GM19193 (cell line): ENCODE measurements around the gene CCN2.

Experiments
- POLR2A ChIP-seq: IDR thresholded peaks from 4 replicates; pipeline ENCODE4 v1.6.1; 2011; ENCODE audit not compliant: insufficient read depth, insufficient read length; ENCODE audit errors: extremely low read depth

Gene CCN2

DNA sequence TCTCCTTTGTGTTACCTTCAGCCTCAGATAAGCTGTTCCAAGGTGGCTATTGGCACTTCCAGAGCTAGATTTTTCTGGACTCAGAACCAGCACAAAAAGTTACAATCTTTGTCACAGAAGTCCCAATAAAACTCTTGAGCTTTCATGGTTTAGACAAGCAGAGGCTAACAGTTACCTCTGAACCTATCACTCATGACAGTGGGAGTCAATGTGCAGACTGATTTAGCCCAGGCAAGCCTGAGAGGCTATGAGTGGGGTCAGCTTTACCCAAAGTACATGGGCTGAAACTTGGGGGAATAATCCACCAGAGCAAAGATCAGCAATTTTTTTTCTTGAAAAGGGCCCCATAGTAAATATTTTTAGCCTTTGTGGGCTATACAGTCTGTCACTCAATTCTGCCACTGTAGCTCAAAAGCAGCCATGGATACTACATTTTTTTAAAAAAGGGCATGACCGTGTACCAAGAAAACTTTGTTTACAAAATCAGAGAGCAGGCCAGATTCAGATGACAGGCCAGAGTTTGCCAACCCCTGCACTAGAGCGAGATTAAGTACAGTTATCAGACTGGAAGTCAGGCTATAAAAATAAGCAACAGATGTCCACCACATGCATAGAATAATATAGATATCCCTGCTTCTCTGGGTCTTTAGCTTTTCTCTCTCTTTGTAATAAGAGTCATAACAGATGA, 20.0 kb downstream of the CCN2 start:
- no peak for TF ChIP-seq POLR2A

DNA sequence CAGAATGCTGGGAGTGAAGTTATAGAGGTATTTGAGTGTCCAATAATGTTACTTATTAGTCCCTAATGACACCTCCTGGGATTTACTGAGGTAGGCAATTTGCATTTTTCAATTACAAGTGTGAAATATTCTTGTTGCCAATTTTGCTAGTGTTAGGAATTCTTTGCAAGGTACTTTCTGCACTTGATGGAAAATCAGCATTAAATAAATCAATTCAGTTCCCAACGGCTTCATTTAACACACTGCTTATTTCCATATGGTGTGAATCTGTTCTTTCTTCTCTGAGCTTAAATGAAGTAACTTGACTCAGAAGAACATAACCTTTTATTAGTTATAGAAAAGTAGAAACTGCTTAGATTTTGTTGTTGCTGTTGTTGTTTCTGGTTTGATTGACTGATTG, 21.2 kb downstream of the CCN2 start:
- TF ChIP-seq POLR2A, result no peak

DNA sequence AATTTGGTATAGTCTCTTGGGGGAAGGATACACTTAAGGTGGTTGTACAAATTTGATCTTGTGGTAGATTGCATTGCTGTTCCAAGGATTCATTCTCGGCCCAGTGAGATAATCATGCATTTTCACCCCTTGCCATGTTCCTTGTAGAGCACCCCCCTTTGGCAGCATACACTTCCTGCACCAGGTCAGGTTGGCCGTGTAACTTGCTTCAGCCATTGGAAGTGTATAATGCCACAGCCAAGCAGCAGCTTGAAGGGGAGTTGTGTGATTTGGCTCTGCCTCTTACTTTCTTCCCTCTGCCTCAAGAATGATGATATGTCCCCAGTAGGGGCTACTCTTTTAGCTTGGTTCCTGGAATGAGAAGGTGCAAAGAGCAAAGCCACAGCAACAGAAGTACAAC, 21.9 kb downstream of the CCN2 start:
- no peak for TF ChIP-seq POLR2A

DNA sequence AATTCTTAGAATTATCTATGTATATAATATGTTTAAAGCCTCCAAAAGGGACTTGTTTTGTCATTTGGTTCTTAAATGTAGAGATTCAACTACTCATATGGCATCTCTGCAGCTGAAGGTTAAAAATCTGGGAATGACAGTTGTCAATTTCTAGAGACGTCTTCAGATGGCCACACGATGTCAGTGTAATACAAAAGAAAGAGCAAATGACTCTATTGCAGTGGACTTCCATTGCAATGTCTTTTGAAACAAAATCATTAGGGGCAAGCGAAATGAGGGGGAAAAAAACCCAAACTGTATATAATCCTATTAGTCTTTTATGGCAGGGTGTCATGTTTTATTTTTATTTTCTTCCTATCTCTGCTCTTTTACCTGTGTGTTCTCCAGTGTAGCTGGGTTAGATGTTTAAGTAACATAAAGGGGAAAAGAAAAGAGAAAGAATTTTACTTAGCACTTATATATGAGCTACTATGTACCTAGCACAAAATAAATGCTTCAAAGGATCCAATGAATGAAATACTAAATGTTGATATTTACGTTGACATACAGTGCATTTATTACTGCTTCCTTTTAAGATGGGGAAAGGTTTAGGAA, 26.2 kb downstream of the CCN2 start:
- no peak for TF ChIP-seq POLR2A

DNA sequence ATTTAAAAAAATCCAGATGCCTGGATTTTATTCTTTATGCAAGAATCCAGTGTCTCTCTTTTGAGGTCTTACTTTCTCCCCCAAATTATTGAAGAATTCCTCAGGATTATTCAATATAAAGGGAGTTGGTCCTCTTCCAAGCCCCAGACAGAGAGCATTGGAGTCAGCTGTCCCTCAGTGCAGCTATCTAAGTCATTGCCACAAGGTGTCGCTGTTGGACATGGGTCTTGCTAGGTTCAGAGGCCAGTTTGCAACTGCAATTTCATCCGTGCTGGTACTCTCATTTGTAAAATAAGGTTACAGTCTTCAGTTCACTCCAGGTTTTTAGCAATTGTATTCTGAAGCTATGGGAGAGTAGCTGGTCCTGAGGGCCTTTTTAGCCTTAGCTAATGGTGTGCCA, 27.8 kb downstream of the CCN2 start:
- no peak for TF ChIP-seq POLR2A

DNA sequence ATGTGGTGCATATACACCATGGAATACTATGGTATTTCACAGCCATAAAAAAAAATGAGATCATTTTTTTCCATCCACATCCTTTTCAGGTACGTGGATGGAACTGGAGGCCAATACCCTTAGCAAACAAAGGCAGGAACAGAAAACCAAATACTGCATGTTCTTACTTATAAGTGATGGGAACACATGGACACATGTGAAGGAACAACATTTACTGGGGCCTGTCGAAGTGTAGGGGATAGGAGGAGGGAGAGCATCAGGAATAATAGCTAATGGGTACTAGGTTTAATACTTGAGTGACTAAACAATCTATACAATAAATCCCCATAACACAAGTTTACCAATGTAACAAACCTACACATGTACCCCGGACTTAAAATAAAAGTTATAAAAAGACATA, 30.5 kb downstream of the CCN2 start:
- no peak for TF ChIP-seq POLR2A

DNA sequence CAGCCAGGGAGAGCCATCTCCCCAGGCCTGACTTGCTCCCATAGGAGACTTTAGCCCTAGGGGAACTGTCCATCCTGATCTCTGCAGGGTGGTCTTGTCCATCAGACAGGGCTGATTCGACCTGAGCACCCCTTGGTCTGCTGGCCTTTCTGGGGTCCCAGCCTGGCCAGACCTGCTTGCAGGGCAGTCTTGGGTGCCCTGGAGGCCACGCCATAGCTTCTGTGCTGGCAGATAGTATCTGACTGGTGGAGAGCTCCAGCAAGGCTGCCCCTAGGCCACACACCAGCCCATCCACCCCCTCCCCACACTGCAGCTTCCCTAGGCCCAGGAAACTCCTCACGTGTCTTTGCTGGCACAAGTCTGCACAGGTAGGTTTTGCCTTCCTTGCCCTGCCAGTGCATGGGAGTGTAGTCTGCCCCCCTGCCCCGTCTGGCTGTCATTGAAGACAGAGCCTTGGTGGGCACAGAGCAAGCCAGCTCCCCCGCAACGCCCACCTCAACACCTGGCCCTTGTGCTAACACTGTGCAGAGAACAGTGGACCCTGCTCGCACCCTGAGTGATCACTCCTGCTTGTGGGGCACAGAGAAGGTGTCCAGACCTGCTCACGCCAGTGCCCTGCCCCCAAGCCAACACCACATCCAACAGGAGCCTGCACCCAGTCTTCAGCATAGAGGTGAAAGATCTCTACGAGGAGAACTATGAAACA, 32.4 kb downstream of the CCN2 start:
- no peak for TF ChIP-seq POLR2A

DNA sequence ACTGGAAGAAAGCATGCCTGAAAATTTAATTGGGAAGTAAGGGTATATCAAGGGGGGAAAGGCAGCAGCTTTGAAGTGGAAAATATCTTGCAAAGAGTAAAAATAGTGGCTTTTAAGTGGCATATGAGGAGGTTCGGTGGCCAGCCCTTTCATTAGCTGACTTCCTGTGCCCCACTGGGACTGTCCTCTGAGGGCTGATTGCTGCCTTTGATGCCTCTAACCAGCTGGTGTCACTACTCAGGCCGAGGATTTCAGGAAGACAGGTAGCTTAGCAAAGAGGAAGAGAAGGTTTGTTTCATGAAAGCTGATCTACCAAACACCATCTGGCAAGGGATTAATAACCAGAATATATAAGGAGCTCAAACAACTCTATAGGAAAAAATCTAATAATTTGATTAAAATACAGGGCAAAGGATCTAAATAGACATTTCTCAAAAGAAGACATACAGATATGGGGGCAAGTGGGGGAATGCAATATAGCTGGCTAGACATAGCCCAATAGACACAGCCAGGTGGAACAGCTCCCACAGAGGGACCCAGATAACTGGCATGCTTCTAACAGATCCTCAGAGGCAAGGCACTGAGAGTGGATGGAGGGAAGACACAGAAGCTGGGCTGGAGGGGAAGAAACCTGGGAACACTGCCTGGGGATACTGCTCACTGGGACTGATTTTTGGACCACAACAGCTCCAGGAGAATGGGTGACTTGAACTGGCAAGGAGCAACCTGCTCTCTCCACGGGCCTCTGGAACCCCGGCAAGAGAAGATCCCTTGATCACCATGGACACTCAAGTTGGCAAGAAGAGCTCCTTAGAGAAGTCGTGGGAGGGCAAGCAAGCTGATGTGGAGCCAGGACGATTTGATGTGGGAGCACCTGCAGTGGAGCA, 33.2 kb downstream of the CCN2 start:
- TF ChIP-seq POLR2A, result no peak

DNA sequence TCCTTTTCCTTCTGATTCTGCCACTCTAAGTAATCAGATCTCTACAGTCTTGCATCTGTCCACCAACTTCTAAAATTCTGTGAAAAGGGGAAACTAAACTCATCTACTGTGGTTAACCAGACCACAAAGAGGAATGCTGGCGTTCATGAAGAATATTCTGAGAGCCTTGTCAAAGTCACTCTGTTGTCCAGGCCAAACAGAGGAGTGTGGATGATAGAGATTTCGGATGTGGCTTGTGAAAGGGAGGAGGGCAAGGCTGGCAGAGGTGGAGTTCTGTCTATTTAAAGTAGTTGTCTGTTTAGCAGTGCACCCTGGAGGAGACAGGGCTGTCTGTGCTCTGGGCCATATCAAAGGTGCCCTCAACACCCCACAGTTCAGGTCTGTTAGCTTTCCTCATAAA, 33.9 kb downstream of the CCN2 start:
- no peak for TF ChIP-seq POLR2A

DNA sequence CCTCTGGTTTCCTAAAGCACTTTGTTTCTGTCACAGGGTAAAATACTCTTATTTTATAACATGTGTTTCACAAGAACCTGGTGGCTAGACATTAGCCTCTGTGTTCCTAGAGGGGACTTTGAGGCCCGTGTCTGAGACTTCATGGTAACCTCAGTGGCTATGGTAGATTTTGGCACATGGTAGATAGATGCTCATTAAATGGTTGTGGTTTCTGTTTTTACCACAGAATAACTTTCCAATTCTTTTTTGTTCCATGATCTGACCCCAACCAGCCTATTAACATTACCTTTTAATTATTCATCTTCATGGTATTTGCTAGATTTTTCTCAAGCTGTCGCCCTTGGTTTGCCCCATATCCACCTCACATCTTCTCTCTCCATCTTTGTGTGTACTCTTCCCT, 34.3 kb downstream of the CCN2 start:
- no peak for TF ChIP-seq POLR2A

DNA sequence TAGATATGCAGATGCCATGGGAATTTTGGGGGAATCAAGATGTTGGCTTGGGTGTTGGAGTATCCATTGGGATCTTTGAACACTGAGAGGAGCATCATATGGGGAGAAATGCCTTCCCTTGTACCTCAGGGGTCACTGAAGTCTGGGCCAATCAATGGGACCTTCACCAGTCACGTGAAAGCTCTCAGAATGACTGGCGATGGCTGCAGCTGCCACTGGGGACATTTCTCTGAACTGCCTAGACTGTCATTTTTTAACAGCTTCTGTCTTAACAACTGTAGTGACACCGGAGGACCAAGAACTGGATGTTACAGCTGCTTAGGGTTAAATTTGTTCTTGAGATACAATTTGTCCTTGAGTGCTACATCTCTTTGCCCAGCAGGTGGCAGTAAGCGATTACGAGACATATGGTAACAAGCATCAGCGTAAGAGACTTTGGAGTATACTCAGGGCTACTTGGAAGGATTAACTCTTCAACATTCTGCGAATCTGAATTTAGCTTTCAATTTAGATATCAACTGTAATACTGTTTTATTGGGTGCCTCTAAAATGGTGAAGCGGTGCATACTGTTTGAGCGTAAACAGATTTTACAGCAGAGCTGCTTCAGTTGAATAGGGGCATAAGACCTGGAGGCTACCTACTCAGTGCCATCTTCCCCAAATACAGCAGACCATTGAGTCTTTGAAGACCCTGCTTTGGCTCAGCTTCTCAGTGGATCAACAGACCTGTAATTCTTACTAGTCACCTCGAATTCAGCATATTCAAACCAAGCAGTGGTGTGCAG, 36.0 kb downstream of the CCN2 start:
- no peak for TF ChIP-seq POLR2A

DNA sequence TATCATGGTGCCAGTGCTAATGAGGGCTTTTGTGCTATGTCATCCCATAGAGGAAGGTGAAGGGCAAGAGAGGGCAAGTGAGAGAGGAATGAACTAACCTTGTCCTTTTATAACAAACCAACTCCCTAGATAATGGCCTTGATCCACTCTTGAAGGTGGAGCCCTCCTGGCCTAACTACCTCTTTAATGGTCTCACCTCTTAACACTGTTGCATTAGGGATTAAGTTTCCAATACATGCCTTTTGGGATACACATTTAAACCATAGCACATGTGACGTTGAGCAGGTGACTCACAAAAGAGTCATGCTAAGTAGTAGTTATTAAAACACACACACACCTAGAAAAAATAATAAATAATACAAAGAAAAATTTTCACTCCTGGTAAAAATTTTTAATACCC, 36.9 kb downstream of the CCN2 start:
- no peak for TF ChIP-seq POLR2A

DNA sequence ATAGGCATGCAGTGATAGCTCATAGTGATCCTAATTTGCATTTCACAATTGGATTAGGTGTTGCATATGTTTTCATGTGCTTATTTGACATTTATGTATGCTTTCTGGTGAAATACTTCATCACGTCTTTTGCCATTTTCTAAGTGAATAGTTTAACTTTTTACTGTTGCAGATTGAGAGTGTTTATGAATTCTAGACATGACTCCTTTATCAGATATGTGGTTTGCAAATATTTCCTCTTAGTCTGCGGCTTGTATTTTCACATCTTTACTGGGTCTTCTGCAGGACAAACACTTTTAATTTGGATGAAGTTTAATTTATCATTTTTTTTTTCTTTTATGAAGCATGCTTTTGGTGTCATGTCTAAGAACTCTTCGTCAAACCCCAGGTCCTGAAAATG, 39.2 kb downstream of the CCN2 start:
- no peak for TF ChIP-seq POLR2A

DNA sequence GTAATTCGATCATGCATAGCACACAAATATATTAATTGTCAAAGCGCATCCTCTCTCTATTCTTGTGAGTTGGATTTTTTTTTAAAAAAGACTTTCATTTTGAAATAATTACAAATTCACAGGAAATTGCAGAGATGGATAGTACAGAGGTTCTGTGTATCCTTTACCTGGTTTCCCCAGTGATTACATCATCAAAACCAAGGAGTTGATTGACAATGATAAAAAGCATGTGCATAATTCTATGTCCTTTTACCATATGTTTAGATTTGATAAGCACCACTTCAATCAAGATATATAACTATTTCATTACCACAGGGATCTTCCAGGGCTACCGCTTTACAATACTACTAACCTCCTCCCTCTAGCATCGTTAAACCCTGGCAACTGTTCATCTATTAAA, 40.2 kb downstream of the CCN2 start:
- TF ChIP-seq POLR2A, result no peak
